SK-N-SH (cell line): Measurements from ENCODE around the gene CPNE7. TPM values are rescaled to one million over a fixed set of nuclear protein-coding genes. Genes with fewer than 3 reads are reported as not detected.
A peak's percentile ranks its signal among the peaks of the same experiment; 100 is the strongest.

Source experiments
- CTCF ChIA-PET: fragments of 300-600, 350-600 bp; formaldehyde crosslinking; extraction: SDS; loops from one replicate; lab custom pipeline; 2021; lab: Yijun Ruan, JAX
- POLR2A ChIA-PET: fragments of 350-600 bp; sonication (Branson Sonifier 250); formaldehyde crosslinking; extraction: SDS; loops from one replicate; lab custom pipeline; 2020; ENCODE audit warnings: antibody characterized with exemption, inconsistent platforms; lab: Yijun Ruan, JAX
- DNase-seq: peaks from one replicate; pipeline ENCODE4 v3.0.0; 2012
- H2AFZ ChIP-seq: fragments of 200-600 bp; sonication (generic); 2 replicates; pipeline ENCODE4 v1.8.1; 2016; ENCODE audit warnings: antibody characterized with exemption, mild to moderate bottlenecking, low read depth
- H3F3A ChIP-seq: fragments of 200-600 bp; sonication (generic); replicated peaks from 2 replicates; pipeline ENCODE3; 2016; ENCODE audit warnings: antibody characterized with exemption, mild to moderate bottlenecking; ENCODE audit not compliant: insufficient read depth
- H3K27ac ChIP-seq, 2 experiments: fragments of 200-500 bp in 1 of 2; fragments of 200-600 bp in 1 of 2; sonication (Bioruptor generic) in 1 of 2; sonication (generic), shearing (Covaris generic) in 1 of 2; 2 replicates each; pipeline versions ENCODE4 v1.5.1 to v1.6.1; 2014 to 2016; ENCODE audit warnings: low read depth in 2 of 2, inconsistent platforms in 1 of 2, low read length in 1 of 2, mild to moderate bottlenecking in 1 of 2, mixed read lengths in 1 of 2
- H3K27me3 ChIP-seq: fragments of 200-600 bp; sonication (generic), shearing (Covaris generic); 2 replicates; pipeline ENCODE4 v1.6.1; 2016; ENCODE audit warnings: mixed run types; ENCODE audit not compliant: insufficient read depth
- H3K36me3 ChIP-seq, 2 experiments: fragments of 200-500 bp in 1 of 2; fragments of 200-600 bp in 1 of 2; sonication (Bioruptor generic) in 1 of 2; sonication (generic) in 1 of 2; replicated peaks in 1 of 2; 2 replicates each; pipeline versions ENCODE3 to v1.5.1; 2014 to 2016; ENCODE audit warnings: low read length in 1 of 2, mild to moderate bottlenecking in 1 of 2; ENCODE audit not compliant: insufficient read depth in 2 of 2, control insufficient read depth in 1 of 2
- H3K4me1 ChIP-seq, 2 experiments: fragments of 200-500 bp in 1 of 2; fragments of 200-600 bp in 1 of 2; sonication (Bioruptor generic) in 1 of 2; sonication (generic), shearing (Covaris generic) in 1 of 2; 2 replicates each; pipeline versions ENCODE4 v1.5.1 to v1.6.1; 2014 to 2016; ENCODE audit warnings: low read depth in 1 of 2, low read length in 1 of 2, mixed run types in 1 of 2; ENCODE audit not compliant: insufficient read depth in 2 of 2, control insufficient read depth in 1 of 2
- H3K4me2 ChIP-seq: fragments of 200-600 bp; sonication (generic), shearing (Covaris generic); 2 replicates; pipeline ENCODE4 v1.6.1; 2017; ENCODE audit warnings: mixed run types
- H3K4me3 ChIP-seq, 2 experiments: fragments of 200-500 bp in 1 of 2; fragments of 200-600 bp in 1 of 2; sonication (Bioruptor generic) in 1 of 2; sonication (generic), shearing (Covaris generic) in 1 of 2; 2 replicates each; pipeline versions ENCODE4 v1.5.1 to v1.8.1; 2014 to 2016; ENCODE audit warnings: low read depth in 2 of 2, inconsistent platforms in 1 of 2, low read length in 1 of 2, mild to moderate bottlenecking in 1 of 2, mixed read lengths in 1 of 2, moderate library complexity in 1 of 2
- H3K79me2 ChIP-seq: fragments of 200-600 bp; sonication (generic); 2 replicates; pipeline ENCODE4 v1.8.1; 2017; ENCODE audit warnings: mild to moderate bottlenecking; ENCODE audit not compliant: insufficient read depth
- H3K9ac ChIP-seq: fragments of 200-600 bp; sonication (generic); 2 replicates; pipeline ENCODE4 v1.6.1; 2017; ENCODE audit warnings: mixed run types
- H3K9me2 ChIP-seq: fragments of 200-600 bp; sonication (generic); 2 replicates; pipeline ENCODE4 v1.6.1; 2017; ENCODE audit warnings: mixed run types
- H3K9me3 ChIP-seq: fragments of 200-600 bp; sonication (generic); 2 replicates; pipeline ENCODE4 v1.6.1; 2017; ENCODE audit warnings: mixed run types, mild to moderate bottlenecking, moderate library complexity
- H4K20me1 ChIP-seq: fragments of 200-600 bp; sonication (generic); 2 replicates; pipeline ENCODE4 v1.6.1; 2017; ENCODE audit warnings: mild to moderate bottlenecking, mixed run types; ENCODE audit not compliant: insufficient read depth
- CHD2 ChIP-seq: fragments of 150-350 bp; IDR thresholded peaks from 2 replicates; pipeline ENCODE4 v1.6.1; 2018; ENCODE audit warnings: low read length; ENCODE audit not compliant: partially characterized antibody
- CTCF ChIP-seq: fragments of 200-600 bp; sonication (generic); IDR thresholded peaks from 2 replicates; pipeline ENCODE4 v1.6.1; 2017; ENCODE audit warnings: antibody characterized with exemption, mild to moderate bottlenecking, moderate library complexity
- IRF3 ChIP-seq: fragments of 150-350 bp; IDR thresholded peaks from 2 replicates; pipeline ENCODE4 v1.6.1; 2016; ENCODE audit warnings: mild to moderate bottlenecking, low read depth, low read length
- MXI1 ChIP-seq: IDR thresholded peaks from 2 replicates; pipeline ENCODE4 v1.6.1; 2012; ENCODE audit warnings: mild to moderate bottlenecking, low read depth, low read length, improper control_type of control experiment
- RAD21 ChIP-seq: IDR thresholded peaks from 2 replicates; pipeline ENCODE4 v1.6.1; 2012; ENCODE audit warnings: mild to moderate bottlenecking, low read length
- REST ChIP-seq: IDR thresholded peaks from 2 replicates; pipeline ENCODE4 v1.6.1; 2012; ENCODE audit warnings: mild to moderate bottlenecking, low read depth, low read length, moderate library complexity
- RFX5 ChIP-seq: IDR thresholded peaks from 2 replicates; pipeline ENCODE4 v1.6.1; 2012; ENCODE audit warnings: mild to moderate bottlenecking, improper control_type of control experiment, low read length
- SMC3 ChIP-seq: IDR thresholded peaks from 2 replicates; pipeline ENCODE4 v1.6.1; 2012; ENCODE audit warnings: low read depth, low read length, improper control_type of control experiment
- TEAD4 ChIP-seq: IDR thresholded peaks from 2 replicates; pipeline ENCODE4 v1.4.0; 2012; ENCODE audit warnings: mild to moderate bottlenecking, borderline replicate concordance; ENCODE audit not compliant: insufficient read depth
- whole genome bisulfite sequencing: methylation state at CpG from one replicate; pipeline ENCODE4 v1.1.6; 2017; ENCODE audit warnings: low lambda C conversion rate; 5-methylcytosine and 5-hydroxymethylcytosine counted together
- polyA plus RNA-seq, 3 experiments: library from polyadenylated mRNA; depleted of rRNA; stranded (reverse); fragments of >200 nt; gene quantifications; 2 replicates each; pipeline ENCODE4 v1.2.3, GENCODE V29; 2012

Gene CPNE7
- polyA plus RNA-seq, 1 of the 3 experiments (the other 2 are of a cell fraction) = 3.9 TPM

- TF ChIP-seq CTCF (peak; percentile 55), RAD21 (peak; percentile 38), RFX5 (no peak)
- Histone ChIP-seq H3K4me3 (no peak overlapping the region), H3K9me3 (no peaks in the 10 kb centered on the region), H3K79me2 (no peaks in the 10 kb centered on the region), H3K27ac (no peak overlapping the region), H3K27me3 (no peaks in the 10 kb centered on the region), H3F3A (peaks cover 15% of the 10 kb centered on the region), H3K4me2 (no peak overlapping the region), H3K36me3 (no peaks in the 10 kb centered on the region), H3K9me2 (no peaks in the 10 kb centered on the region), H2AFZ (no peak overlapping the region), H3K4me1 (peaks cover 13 to 14% of the 10 kb centered on the region in 2 experiments; a peak in 3 of 4 replicates), H3K9ac (no peak overlapping the region), H4K20me1 (no peaks in the 10 kb centered on the region)
- 52% methylated on average over 4 of the region's 8 CpGs for WGBS
- DNase-seq = peak; percentile 65
- CTCF ChIA-PET = interaction anchor here (1.3 to 2.1 kb wide), 4 partner anchors 8 to 42 kb away, joined by 3 to 15 read pairs (median 7); partner anchors contain the start of gene DPEP1
- POLR2A ChIA-PET = no interaction called here
These were observed 23.9 kb downstream of the CPNE7 start for GRCh38 chr16:89599451-89599858.

GRCh38 chr16:89599902-89600301 lies 24.3 kb downstream of the CPNE7 start:
- ChIA-PET CTCF (interaction anchor here (1.3 to 2.1 kb wide), 4 partner anchors 9 to 41 kb away, joined by 3 to 15 read pairs (median 7); partner anchors contain the start of gene DPEP1), POLR2A (no interaction called here)
- Histone ChIP-seq H3K9ac (no peak overlapping the region), H3K27me3 (no peaks in the 10 kb centered on the region), H2AFZ (no peak overlapping the region), H3K9me2 (no peaks in the 10 kb centered on the region), H4K20me1 (no peaks in the 10 kb centered on the region), H3F3A (peaks cover 15% of the 10 kb centered on the region), H3K9me3 (no peaks in the 10 kb centered on the region), H3K27ac (no peak overlapping the region), H3K4me3 (no peak overlapping the region), H3K36me3 (no peaks in the 10 kb centered on the region), H3K4me2 (no peak overlapping the region), H3K79me2 (no peaks in the 10 kb centered on the region), H3K4me1 (peaks cover 13 to 14% of the 10 kb centered on the region in 2 experiments; a peak in 3 of 4 replicates)
- DNase-seq = no peak
- TF ChIP-seq REST = no peak
- TF ChIP-seq SMC3 = no peak
- TF ChIP-seq CHD2 = no peak
- TF ChIP-seq TEAD4 = no peak
- TF ChIP-seq MXI1 = no peak
- no peak for TF ChIP-seq IRF3
- WGBS = 92% methylated on average over 7 of the region's 10 CpGs
